ENCODE measurements around the gene SLC35B2. TPM values are rescaled to one million over a fixed set of nuclear protein-coding genes. Genes with fewer than 3 reads are reported as not detected.

Gene SLC35B2
- total and polyA plus RNA-seq, 9 of the 15 experiments (the other 6 are each of a cell fraction or from before 2014, with no cell fraction given): 14.5 to 59.1 (median 47.1) TPM

- TF ChIP-seq HLTF (IDR thresholded peaks at IDR 0.05) (0 out of 2 replicates have a peak, but pooled peaks have one; percentile 47), ZFP30 (CRISPR knock-in tag; IDR thresholded peaks at IDR 0.05; ENCODE audit: borderline replicate concordance) (no peak), CREB5 (CRISPR knock-in tag; IDR thresholded peaks at IDR 0.05) (0 out of 2 replicates have a peak, but pooled peaks have one; percentile 3), THRA (IDR thresholded peaks at IDR 0.05) (no peak), ZBTB17 (CRISPR knock-in tag; IDR thresholded peaks at IDR 0.05) (peak; percentile 86), SOX6 (IDR thresholded peaks at IDR 0.05) (peak; percentile 90), RNF219 (CRISPR knock-in tag; IDR thresholded peaks at IDR 0.05) (no peak; the same call in 1 of the 2 replicates), E4F1 (CRISPR knock-in tag; IDR thresholded peaks at IDR 0.05; ENCODE audit: borderline replicate concordance) (no peak), CREB3L1 (IDR thresholded peaks at IDR 0.05; ENCODE audit: borderline replicate concordance, low read depth) (peak; percentile 39; the same call in 1 of the 2 replicates), CHCHD3 (CRISPR knock-in tag; IDR thresholded peaks at IDR 0.05) (no peak), ZBTB49 (CRISPR knock-in tag; IDR thresholded peaks at IDR 0.05; ENCODE audit: borderline replicate concordance) (peak; percentile 15; the same call in 1 of the 2 replicates)
Observed at GRCh38 chr6:44247338-44248302, 9.7 kb downstream of the SLC35B2 start (continued).

Measured in K562 (cell line).